CD4-positive, alpha-beta T cell treated with Interleukin-17A for 1 hour (primary cell): ENCODE data around the gene TAGAP.
A peak's percentile ranks its signal among the peaks of the same experiment; 100 is the strongest.
"Not testable (repeated sequence)": the region's sequence is repeated elsewhere in the genome, so short reads cannot be mapped to it uniquely, and the experiment has no call there.

Source experiments
- DNase-seq: peaks from one replicate; pipeline ENCODE4 v3.0.0-alpha.2; 2020

TAGAP gene

GRCh38 chr6:159008656-159009288 lies 36.0 kb downstream of the TAGAP start:
- DNase-seq = peak; percentile 78

GRCh38 chr6:159007510-159007909 lies 37.3 kb downstream of the TAGAP start:
- no peak for DNase-seq

DNA sequence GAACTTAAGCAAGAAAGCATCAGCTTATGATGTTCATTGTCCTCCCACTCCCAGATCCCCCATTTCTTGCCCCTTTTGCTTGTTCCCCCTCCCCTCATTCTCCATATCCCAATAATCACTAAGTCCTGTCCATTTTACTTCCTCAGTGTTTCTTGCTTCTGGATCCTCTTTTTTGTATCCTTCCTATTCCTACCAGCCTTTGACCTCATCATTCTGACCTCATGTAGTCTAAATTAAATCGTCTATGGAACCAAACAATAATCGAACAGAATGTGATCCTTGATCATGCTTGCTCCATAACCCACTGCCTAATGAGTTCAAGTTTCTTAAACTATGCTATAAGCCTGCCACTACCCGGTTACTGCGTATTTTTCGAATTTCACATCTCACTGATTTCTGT lies 39.4 kb downstream of the TAGAP start:
- DNase-seq = no peak

DNA sequence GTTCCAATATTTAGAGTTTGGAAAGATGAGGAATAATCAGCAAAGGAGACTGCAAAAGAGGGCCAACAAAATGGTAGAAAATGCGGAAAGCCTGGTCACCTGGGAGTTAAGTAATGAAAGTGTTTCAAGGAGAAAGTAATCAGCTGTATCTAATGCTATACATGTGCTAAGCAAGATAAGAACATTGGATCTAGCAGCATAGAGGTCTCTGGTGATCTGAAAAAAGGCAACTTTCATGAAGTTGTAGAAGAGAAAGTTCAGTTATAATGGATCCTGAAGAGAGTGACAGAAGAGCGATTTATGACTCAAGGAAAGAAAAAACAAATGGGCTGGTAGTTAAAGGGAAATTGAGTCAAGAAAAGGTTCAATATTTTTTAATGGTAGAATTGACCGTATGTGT lies 40.2 kb downstream of the TAGAP start:
- no peak for DNase-seq

- DNase-seq = no peak
These were observed 42.2 kb downstream of the TAGAP start for GRCh38 chr6:159002432-159003155.

DNA sequence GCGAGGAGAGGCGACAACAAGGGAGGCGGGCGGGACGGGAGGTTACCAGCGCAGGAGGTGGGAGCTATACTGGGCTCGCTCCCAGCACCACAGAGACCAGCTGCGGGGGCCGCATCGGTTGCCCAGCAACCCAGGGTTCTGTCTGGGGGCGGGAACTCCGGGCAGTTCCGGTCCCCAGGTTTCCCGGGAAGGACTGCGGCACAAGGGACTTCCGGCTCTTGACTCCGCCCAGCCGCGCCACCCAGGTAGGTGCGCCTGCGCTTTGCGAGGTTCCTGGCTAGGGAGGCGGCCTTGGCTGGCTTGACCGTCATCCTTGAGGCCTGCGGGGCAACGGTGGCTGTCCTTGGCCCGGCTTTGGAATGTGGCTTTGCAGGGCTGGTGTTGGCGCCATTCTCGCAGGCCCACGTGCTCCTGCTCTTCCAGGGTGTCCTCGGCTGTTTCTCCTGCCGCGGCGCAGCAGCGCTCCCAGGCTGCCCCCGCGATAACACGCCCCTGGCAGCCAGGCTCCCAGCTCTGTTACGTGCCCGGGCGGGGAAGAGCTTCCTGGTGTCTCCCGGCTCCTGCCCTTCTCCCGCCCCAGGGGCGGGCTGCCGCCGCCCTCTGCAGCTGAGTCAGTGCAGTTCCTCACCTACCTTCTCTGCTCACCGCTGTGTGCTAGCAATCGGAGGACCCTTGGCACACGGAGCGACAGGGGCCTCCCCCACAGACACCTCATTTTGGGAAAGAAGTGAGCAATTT lies 45.0 kb downstream of the TAGAP start, which contains the start of gene RSPH3:
TSS of gene RSPH3 (minus strand) at position 537 of the 738 bp plus-strand sequence. CDS start 652 bp downstream, outside the sequence.
- peak; percentile 92 for DNase-seq

- no peak for DNase-seq
These were observed 45.6 kb downstream of the TAGAP start for GRCh38 chr6:158999154-158999665.

GRCh38 chr6:158996856-158997255 lies 47.9 kb downstream of the TAGAP start:
- DNase-seq = no peak

GRCh38 chr6:158993639-158994038 lies 51.2 kb downstream of the TAGAP start:
- no peak for DNase-seq

- DNase-seq = no peak
These were observed 53.6 kb downstream of the TAGAP start for GRCh38 chr6:158991017-158991723.

DNA sequence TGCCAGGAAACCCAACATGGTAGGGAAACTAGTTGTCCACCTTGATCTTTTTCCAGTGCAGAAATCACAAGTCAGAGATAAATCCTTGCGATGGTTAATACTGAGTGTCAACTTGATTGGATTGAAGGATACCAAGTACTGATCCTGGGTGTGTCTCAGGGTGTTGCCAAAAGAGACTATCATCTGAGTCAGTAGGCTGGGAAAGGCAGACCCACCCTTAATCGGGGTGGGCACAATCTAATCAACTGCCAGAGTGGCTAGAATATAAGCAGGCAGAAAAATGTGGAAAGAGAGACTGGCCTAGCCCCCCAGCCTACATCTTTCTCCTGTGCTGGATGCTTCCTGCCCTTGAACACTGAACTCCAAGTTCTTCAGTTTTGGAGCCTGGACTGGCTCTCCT lies 55.1 kb downstream of the TAGAP start:
- DNase-seq = not testable (repeated sequence)

GRCh38 chr6:158988477-158988876 lies 56.3 kb downstream of the TAGAP start:
- no peak for DNase-seq

- DNase-seq = no peak
These were observed 57.1 kb downstream of the TAGAP start for GRCh38 chr6:158987657-158988056.
